HL-60/S4 (cell line): ENCODE measurements around the gene CFAP46.
"Not testable (repeated sequence)": the region's sequence is repeated elsewhere in the genome, so short reads cannot be mapped to it uniquely, and the experiment has no call there.

Experiments used
- in situ Hi-C: fragments of 300-500 bp; cut with MboI; formaldehyde crosslinking; loops from 2 replicates; pipeline ENCODE4 v1.14.3; 2022; ENCODE audit warnings: low sequenced_read_pairs

The CFAP46 gene

GRCh38 chr10:132783165-132783939 lies 159.0 kb downstream of the CFAP46 start:
- in situ Hi-C loops, result no loop called here

GRCh38 chr10:132781556-132781955 lies 160.8 kb downstream of the CFAP46 start:
- in situ Hi-C loops, result no loop called here

DNA sequence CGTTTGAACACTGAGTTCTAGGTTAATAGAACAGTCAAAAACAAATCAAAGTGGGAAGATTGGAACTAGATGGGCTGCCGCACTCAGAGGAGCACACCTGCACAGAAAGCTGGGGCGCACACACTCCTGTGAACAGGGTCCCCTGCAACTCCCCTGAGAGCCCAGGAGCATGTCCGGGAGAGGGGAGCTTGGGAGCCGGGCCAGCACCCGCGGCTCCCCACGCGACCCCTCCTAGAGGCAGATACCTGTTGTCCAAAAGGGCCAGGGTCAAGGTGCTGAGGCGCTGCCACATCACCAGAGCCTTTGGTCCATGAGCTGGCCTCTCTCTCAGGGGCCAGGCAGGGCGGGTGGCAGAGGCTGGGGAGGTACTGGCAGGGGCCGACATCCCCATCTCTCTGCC lies 162.0 kb downstream of the CFAP46 start:
- in situ Hi-C loops, result no loop called here

GRCh38 chr10:132779549-132780294 lies 162.6 kb downstream of the CFAP46 start:
- in situ Hi-C loops, result no loop called here

- in situ Hi-C loops, result no loop called here
These were observed 164.9 kb downstream of the CFAP46 start for GRCh38 chr10:132777441-132777840.

GRCh38 chr10:132776821-132777220 lies 165.5 kb downstream of the CFAP46 start:
- in situ Hi-C loops, result no loop called here

DNA sequence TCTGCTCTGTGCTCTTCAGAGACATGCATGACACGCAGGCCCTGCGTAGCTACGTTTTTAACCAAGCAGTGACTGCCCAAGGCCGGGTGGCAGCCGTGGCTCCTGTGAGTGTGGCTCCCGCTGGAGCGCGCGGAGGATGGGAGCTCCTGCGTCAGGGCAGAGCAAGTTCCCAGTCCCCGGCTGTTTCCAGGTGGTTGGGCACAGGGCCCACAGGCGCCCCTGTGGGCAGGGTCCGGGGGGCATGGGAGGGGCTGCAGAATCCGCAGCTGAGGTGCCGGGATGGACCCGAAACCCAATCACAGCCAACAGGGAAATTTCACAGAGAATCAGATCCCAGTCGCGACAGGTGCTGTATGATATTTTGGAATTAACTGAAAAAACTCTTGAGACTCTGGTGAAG lies 166.2 kb downstream of the CFAP46 start:
- in situ Hi-C loops, result no loop called here

DNA sequence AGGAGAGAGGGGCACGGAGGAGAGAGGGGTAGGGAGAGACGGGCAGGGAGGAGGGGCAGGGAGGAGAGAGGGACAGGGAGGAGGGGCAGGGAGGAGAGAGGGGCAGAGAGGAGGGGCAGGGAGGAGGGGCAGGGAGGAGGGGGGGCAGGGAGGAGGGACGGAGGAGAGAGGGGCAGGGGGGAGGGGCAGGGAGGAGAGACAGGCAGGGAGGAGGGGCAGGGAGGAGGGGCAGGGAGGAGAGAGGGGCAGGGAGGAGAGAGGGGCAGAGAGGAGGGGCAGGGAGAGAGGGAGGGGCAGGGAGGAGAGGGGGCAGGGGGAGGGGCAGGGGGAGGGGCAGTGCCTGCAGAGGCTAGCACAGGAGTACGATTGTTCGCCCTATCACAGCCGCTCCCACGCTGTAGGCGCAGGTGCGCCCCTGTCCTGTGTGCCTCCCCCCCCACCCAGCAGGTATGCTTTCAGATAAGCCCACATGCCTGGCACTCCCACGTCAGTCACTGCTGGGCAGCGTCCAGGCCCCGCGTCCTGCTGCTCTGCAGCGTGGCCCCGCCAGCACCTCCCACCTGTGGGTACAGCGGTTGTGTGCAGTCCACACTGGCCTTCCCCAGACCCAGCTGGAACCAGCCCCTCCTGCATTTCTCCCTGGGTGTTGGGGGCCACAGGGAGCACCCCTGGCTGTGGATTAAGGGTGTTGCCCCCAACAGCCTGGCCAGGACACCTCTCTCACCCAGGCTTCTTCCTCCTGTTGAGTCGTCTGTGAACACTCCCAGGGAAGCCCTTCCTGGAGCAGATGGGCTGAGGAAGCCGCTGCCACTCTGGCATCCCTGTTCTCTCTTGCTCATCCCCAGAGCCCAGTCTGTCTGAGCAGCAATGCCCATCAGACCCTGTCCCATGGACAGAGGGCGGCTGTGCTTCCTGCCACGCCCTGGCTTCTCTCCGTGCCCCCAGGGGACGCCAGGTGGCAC lies 167.2 kb downstream of the CFAP46 start:
- in situ Hi-C loops, result no loop called here

DNA sequence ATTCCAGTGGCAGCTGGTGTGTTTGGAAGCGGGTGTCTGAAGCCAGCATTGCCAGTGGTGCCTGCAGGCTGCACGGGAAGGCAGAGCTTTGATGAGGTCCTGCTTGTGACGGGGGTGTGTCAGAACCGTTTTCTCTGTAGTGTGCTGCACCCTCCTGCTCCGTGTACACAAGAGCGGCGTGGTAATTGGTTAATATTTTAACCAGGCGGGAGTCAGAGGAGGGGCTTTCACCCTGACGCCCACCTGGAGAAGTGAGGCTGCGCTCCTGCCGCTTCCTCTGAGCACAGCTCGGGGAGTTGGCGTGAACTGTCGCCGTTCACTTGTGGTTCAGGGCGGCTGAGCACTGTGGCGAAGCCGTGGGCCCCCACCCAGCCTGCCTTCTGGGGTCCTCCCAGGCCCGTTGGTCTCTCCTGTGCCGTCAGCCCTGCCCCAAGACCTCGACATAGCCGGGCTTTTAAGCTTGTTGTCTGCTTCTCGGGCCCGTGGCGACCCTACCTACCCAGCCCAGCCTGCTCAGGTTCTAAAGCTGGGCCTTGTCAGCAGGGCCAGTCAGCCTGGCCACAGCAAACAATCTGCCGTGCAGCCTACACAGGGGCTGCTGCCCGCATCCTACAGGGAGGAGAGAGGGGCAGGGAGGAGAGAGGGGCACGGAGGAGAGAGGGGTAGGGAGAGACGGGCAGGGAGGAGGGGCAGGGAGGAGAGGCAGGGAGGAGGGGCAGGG lies 168.0 kb downstream of the CFAP46 start:
- in situ Hi-C loops, result no loop called here

GRCh38 chr10:132772816-132773215 lies 169.6 kb downstream of the CFAP46 start:
- in situ Hi-C loops, result not testable (repeated sequence)

DNA sequence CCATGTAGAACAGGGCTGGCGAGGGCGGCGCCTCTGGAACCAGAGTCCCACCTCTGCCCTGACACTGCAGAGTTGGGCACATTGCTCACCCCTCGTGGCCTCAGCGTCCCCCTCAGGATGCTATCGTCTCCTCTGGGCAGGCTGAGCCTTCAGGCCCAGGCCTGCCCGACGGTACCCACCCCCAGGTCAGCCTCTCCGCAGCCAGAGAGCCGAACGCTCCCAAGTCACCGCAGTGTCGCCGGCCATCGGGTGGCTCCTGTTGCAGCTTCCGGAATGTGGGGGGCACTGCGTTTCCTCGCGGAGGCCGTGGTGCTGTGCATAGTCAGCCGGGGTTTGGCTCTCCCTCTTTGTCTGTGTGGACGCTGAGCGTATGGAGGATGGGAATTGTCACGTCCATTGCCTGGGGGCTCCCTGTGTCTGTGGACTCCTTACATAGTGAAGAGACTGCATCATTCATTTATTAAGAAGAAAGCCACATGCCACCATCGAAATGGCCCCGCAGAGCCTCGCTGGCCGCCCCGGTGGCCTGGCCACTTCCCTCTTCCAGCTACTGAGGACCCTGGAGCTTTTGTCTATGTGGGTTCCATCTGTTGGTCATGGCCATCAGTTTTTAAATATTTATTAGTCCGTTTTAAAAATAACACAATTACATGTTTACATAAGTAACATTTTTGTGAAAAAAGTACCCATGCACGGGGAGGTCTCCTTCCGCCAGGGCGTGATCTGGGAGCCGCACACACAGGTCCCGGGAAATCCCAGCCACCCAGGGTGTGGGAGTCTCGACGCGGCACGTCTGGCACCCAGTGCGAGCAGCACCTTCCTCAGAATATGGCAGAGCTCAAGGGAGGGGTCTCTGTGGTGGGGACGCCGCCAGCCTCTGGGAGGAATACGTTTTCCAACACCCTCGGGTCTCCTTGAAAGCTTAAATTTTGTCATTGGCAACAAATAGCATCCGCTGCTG lies 172.0 kb downstream of the CFAP46 start:
- in situ Hi-C loops, result no loop called here

DNA sequence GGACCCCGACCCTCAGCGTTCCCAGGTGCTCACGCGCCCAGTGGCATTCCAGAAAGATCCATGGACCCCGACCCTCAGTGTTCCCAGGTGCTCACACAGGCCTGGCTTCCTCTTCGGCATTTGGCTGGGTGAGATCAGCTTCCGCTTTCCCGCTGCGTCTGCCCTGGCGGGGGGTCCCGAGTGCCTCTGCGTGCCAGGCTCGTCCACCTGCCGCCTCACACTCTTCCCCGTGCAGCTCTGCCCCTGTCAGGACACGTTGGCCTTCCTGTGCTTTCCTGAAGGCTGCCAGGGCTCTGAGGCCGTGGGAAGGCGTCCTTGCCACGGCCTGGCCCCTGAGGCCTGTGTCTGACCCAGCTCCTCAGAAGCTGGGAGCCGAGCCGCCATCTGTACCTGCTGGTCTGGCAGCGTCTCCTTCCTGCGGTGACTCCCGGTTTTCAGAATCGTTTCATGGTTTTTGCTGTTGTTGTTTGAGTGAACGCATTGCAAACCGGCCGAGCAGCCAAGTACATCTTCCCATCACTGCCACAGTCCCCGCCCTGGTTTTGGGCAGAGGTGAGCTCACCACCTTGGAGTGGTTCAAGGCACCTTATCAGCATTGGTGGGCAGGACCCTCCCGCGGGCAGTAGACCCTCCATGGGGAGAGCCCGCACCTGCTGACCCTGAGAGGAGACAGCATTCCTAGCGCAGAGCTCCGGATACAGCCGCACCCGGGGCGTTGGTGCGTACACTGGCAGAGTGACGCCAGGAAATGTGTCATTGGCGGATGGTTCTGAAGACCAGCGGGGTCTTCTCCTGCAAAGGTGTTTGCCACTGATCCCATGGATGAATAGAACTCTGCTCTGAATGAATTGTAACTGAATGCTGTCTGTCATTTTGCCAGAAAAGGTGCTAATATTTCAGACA lies 173.8 kb downstream of the CFAP46 start:
- in situ Hi-C loops, result no loop called here

DNA sequence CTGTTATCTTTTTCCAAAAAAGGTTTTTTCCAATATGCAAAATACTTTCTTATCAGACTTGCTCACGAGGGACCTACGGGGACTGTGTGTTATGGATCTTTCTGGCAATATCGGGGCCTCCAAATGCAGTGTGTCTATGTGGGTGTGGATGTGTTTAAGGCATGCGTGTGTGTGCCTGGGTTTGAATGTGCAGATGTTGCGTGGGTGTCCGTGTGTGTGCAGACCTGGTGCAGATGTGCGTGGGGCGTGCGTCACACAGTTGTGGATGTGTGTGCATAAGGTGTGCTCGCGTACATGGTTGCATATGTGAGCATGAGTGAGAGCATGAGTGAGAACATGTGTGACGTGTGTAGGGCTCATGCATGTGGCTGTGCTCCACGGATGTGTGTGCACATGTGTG lies 176.1 kb downstream of the CFAP46 start:
- in situ Hi-C loops, result no loop called here

DNA sequence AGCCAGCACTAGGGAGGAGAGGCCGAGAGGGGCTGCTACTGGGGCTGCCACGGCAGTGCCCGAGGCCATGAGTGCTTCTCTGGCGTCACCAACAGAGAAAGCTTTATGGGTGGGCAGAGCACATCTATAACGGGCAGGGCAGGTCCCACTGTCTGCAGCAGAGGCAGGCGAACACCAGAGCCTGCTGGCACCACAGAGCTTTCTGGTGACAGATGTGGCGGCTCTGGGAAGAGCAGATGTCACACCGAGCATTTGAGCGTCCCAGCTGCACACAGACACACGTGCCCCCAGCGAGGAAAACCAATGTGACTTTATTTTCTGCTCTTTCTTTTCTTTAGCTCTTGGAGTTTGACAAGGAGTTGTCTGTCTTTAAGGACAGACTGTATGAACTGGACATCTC lies 176.9 kb downstream of the CFAP46 start:
- in situ Hi-C loops, result no loop called here

- in situ Hi-C loops, result no loop called here
These were observed 178.3 kb downstream of the CFAP46 start for GRCh38 chr10:132764108-132764507.

- in situ Hi-C loops, result no loop called here
These were observed 178.8 kb downstream of the CFAP46 start for GRCh38 chr10:132763545-132763944.

DNA sequence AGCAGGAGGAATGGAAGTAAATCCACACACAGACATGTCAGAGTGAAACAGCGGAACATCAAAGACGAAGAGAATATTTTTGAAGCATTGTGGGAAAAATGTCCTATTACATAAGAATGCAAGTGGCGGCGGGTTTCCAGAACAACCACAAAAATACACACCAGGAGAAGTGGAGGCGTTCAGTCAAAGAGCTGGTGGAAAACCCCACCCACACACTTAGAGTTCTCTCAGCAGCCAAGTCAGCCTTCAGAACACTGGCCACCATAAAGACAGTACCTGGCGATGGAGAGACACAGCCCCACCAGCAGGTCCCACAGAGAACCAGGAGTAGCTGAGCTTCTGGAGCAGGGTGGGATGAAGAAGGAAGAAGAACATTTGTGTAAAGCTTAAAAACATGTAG lies 180.1 kb downstream of the CFAP46 start:
- in situ Hi-C loops, result no loop called here

- in situ Hi-C loops, result no loop called here
These were observed 180.8 kb downstream of the CFAP46 start for GRCh38 chr10:132761395-132762060.
